Activated T-cell treated with anti-CD3 and anti-CD28 coated beads, Interleukin-2, amount 50 U/mL, for 48 hours (primary cell): ENCODE data around the gene RAB1A.
A peak's percentile ranks its signal among the peaks of the same experiment; 100 is the strongest.

ENCODE experiments used
- DNase-seq, 2 experiments: peaks; one replicate each; pipeline ENCODE4 v3.0.0-alpha.2; 2020

RAB1A gene

GRCh38 chr2:65085148-65085547 lies 44.8 kb downstream of the RAB1A start:
- DNase-seq: no peak

DNA sequence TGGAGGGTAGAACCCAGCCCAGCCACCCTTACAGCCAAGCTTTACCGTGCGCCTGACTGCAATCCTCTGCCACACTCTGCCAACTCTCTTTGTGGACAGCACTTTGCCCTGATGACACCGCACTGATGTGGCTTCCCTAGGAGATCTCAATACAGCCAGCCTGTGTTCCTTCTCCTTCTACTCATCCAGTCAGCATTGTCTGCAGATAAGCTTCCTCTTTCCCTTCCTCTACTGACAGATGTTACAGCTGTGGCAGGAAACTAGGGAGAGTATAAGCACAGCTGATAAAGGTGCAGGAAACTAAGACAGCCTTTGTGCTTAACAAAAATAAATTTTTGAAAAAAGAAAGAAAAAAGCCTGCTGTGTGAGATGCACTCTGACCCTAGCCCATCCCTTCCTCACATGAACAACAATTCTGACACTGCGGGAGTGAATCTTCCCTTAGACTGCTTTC lies 48.6 kb downstream of the RAB1A start:
- no peak for DNase-seq

DNA sequence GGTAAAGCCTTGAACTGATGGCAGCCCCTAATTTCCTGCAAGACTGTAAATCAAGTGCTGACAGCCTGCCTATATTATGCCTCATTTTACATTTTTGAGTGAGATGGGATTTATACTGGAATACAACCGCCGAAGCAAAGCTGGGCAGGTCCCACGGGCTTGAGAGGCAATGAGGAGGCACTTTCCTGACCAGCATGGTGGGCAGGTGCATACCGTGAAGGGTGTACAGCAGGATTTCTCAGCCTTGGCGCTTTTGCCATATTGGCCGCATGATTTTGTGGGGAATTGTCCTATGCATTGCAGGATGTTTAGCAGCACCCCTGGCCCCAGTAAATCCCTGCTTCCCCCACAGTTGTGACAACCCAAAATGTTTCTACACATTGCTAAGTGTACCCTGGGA lies 50.9 kb downstream of the RAB1A start:
- no peak for DNase-seq

- DNase-seq: no peak
These were observed 52.0 kb downstream of the RAB1A start for GRCh38 chr2:65077898-65078297.

DNA sequence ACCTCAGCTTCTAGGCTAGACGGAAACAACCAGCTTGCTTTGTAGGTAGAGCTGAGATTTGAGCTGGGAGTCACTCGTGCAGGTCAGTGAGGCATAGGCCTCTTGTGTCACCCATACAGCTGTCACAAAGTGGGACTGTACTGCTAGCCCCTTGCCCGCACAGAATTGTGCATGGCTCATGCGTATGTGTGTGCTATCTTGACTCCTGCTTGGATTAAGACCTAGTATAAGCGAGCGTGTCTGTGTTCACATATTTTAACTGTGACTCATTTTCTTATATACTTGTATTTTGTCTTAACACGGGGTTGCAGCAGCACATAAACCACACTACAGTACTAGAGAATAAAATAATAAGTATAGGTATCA lies 53.6 kb downstream of the RAB1A start:
- no peak for DNase-seq

GRCh38 chr2:65075605-65076344 lies 54.1 kb downstream of the RAB1A start:
- DNase-seq: no peak

DNA sequence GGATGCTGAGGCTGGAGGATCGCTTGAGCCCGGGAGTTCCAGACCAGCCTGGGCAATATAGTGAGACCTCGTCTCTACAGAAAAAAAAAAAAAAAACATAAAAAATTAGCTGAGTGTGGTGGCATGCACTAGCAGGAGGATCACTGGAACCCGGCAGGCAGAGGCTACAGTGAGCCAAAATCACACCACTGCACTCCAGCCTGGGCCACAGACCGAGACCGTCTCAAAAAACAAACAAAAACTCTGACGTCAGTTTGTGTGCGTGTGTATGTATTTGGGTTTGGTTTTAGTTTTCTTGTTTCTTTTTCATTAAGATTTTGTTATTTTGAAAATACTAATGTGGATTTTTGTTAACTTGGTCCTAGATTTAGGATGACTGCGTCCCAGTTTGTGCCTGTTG lies 54.7 kb downstream of the RAB1A start:
- DNase-seq: no peak

DNA sequence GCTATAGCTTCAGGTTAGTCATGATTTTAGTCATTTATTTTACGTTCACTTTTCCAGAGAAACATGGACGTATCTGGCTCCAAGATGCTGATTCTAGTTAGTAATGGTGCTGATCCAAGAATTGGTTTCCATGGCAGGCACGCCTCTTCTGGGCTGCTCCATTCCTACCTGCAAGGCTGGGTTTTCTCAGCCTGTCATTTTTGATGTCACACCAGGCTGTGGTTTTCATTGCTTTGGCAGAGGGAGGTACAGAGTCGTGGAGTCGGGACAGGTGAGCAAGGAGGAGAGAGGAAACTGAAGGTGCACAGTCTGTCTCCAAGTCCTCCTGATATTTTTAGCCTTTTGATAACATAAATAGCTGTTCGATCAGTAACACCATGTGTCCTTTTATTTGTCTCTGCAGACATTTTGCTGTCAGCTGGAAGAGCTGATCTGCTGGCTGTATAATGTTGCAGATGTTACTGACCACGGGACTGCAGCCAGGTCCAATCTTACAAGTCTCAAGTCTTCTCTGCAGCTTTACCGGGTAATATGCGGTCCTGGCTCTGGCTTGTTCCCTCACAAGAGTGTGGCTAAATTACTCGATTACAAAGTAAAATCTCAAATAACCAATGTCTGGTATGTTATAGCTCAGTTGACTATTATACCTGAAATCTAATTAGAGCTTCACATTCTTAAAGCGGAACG lies 55.9 kb downstream of the RAB1A start:
- no peak for DNase-seq

GRCh38 chr2:65072181-65072970 lies 57.5 kb downstream of the RAB1A start:
- no peak for DNase-seq

- no peak for DNase-seq
These were observed 58.3 kb downstream of the RAB1A start for GRCh38 chr2:65071499-65072180.

DNA sequence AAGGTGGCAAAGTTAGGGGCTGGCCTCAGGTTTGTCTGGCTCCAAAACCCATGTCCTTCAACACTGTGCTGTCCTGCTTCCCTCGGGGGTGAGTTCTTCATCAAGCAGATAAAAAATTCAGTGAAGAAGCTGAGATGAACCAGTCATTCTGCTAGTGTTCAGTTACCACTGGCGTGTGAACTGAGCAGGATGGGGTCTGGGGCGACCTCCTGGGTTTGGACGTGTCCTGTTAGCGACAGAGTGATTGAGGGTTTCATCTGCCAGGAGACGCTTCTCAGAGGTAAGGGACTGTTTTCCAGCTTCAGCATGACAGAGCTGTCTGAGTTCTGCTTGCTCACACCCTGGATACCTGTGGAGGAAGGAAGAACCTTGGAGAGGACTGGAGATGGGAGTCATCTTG lies 59.0 kb downstream of the RAB1A start:
- no peak for DNase-seq

- peak in 1 of 2 experiments; percentile 39 for DNase-seq
These were observed 59.6 kb downstream of the RAB1A start for GRCh38 chr2:65070172-65070830.

- DNase-seq: no peak
These were observed 60.5 kb downstream of the RAB1A start for GRCh38 chr2:65069439-65069824.

DNA sequence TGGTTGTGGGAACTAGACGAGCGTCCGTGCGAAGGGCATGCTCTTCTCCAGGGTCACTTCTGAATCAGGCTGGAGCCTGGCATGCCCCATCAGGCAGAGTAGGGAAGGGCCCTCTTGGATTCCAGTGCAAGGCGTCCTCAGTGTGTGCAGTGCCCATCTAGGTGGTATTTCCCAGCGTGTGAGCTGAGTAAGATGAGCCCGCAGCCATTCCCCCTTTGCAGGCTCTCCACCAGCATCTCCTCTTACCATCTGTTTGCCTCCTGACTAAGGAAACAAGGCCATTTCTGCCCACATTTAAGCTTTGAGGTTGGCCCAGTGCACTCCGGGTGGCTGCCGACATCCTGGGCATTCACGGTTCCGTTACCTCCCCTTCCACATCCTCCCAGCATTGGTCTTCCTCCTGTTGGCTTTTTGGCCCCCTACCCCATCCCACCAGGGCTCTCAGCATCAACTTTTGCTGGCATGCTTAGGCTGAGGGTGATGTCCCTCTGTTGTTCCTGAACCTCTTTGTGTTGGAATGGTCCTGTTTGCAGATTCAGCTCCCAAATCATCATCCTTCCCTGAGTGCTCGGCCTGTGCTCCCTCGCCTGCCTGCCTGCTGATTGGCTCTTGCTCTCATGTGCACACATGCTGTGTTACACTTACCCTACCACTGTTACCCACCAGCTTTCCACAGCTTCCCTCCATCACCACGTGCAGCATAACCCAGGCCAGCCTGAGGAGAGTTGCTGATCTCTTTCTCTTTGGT lies 61.9 kb downstream of the RAB1A start:
- no peak for DNase-seq

DNA sequence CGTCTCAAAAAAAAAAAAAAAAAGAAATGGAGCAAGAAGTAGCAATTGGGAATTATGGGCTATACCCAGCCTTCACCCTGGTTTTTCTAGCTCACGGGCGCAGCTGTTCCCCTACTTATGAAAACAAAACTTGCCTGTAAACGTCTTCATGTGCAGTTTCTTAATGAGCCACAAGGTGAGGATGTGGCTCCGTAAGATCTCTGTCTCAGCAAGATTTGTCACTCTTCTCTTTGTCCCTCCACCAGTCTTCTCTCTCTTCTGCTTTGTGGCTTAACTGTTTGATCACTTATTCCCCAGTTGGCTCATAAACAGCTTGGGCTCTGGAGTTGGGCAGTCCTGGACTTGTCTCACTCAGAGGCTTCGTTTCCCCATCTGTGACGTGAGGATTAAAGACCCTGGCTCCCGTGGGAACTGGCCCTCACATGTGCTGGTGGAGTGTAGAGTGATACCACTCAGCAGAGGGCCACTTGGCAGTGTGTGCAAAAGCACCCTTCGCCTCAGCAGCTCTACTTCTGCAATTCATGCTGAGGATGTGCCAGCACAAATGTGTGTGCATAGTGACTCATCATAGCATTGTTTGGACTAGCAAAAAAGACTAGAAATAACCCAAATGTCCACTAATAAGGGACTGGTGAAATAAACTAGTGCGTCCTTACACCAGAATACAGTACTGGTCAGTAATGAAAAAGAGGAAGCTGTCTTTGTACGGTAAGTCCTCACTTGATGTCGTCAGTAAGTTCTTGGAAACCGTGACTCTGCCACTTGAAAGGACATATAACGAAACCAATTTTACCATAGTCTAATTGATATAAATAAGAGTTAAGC lies 65.0 kb downstream of the RAB1A start:
- peak; percentile 52 to 53 for DNase-seq

- DNase-seq: peak in 1 of 2 experiments; percentile 15
These were observed 66.8 kb downstream of the RAB1A start for GRCh38 chr2:65062843-65063825.

GRCh38 chr2:65061910-65062339 lies 68.0 kb downstream of the RAB1A start:
- DNase-seq: no peak

DNA sequence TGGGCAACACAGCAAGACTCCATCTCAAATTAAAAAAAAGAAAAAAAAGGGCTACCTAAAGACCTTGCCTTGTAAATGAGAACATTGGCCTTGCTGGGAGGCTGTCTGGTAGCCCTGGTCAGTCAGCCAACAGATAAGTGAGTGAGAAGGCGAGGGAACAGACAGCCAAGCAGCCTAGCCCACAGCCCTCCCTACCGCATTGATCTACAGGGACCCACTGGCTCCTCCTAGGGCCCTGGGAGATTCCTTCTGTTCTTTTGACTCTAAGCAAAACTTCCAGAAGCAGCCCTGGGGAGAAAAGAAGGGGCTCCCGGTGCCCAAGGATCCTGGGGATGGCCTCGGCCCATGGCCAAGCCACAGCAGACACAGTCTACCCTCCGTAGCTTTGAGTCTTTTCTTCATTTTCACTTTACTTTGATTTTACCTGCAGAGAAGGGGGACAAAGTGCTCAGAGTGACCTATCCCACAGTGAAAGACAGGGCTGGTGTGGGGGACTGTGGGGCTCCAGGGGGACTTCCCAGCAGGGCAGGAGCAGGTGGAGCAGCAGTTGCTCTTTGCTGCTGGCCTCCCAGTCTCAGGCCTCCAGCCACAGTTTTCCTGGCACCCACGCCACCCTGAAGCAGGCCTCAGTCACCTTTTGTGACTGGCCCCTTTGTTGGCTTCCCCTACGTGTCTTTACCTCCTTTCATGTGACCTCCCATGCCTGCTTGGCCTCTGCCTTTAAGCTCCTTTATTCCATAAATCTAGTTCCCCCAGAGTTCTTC lies 68.6 kb downstream of the RAB1A start:
- DNase-seq: no peak

- no peak for DNase-seq
These were observed 70.8 kb downstream of the RAB1A start for GRCh38 chr2:65059071-65059470.
